Stimulated activated CD8-positive, alpha-beta memory T cell treated with anti-CD3 and anti-CD28 coated beads, Interleukin-7, amount 100 ng/mL, for 48 hours (primary cell): ENCODE results near the gene LEMD1.
"Not testable (repeated sequence)": the region's sequence is repeated elsewhere in the genome, so short reads cannot be mapped to it uniquely, and the experiment has no call there.

ENCODE experiments used
- DNase-seq, 2 donors: peaks; one replicate each; pipeline ENCODE4 v3.0.0-alpha.2; 2020; ENCODE audit warnings: low read depth in 1 of 2; ENCODE audit errors: extremely low read depth in 1 of 2

Gene LEMD1

GRCh38 chr1:205382561-205382960 is 39.3 kb downstream of the LEMD1 start:
- DNase-seq = no peak

- no peak for DNase-seq
These were observed 40.6 kb downstream of the LEMD1 start for GRCh38 chr1:205381305-205381704.

- DNase-seq = no peak
These were observed 41.0 kb downstream of the LEMD1 start for GRCh38 chr1:205380882-205381281.

GRCh38 chr1:205379056-205379455 is 42.8 kb downstream of the LEMD1 start:
- no peak for DNase-seq

GRCh38 chr1:205377355-205377754 is 44.5 kb downstream of the LEMD1 start:
- DNase-seq = no peak

- no peak for DNase-seq
These were observed 45.1 kb downstream of the LEMD1 start for GRCh38 chr1:205376739-205377138.

GRCh38 chr1:205375835-205376545 is 45.9 kb downstream of the LEMD1 start:
- no peak for DNase-seq

GRCh38 chr1:205374210-205375078 is 47.4 kb downstream of the LEMD1 start:
- DNase-seq = no peak

GRCh38 chr1:205373798-205374175 is 48.1 kb downstream of the LEMD1 start:
- no peak for DNase-seq

GRCh38 chr1:205373022-205373797 is 48.6 kb downstream of the LEMD1 start:
- no peak for DNase-seq

GRCh38 chr1:205371871-205372660 is 49.8 kb downstream of the LEMD1 start:
- DNase-seq = no peak

- DNase-seq = no peak
These were observed 51.1 kb downstream of the LEMD1 start for GRCh38 chr1:205370780-205371179.

- DNase-seq = no peak
These were observed 52.1 kb downstream of the LEMD1 start for GRCh38 chr1:205369701-205370123.

GRCh38 chr1:205368478-205368877 is 53.4 kb downstream of the LEMD1 start:
- no peak for DNase-seq

GRCh38 chr1:205365945-205366463 is 55.9 kb downstream of the LEMD1 start:
- DNase-seq = no peak

GRCh38 chr1:205365086-205365485 is 56.8 kb downstream of the LEMD1 start:
- DNase-seq = not testable (repeated sequence)

GRCh38 chr1:205360891-205361290 is 61.0 kb downstream of the LEMD1 start:
- no peak for DNase-seq

GRCh38 chr1:205359771-205360565 is 61.9 kb downstream of the LEMD1 start:
- DNase-seq = no peak

GRCh38 chr1:205358579-205358978 is 63.3 kb downstream of the LEMD1 start:
- no peak for DNase-seq

GRCh38 chr1:205357567-205357966 is 64.3 kb downstream of the LEMD1 start:
- DNase-seq = no peak
